Spinal cord (tissue), 10 donors: ENCODE results near the gene WNT7B. TPM values are rescaled to one million over a fixed set of nuclear protein-coding genes. Genes with fewer than 3 reads are reported as not detected.

Experiments
- DNase-seq, 6 donors: peaks; one replicate each; pipeline versions ENCODE4 v3.0.0 to v3.0.0-alpha.2; 2013 to 2015; ENCODE audit warnings: low spot score in 6 of 6, low read depth in 4 of 6
- H3K27ac ChIP-seq: one replicate; pipeline ENCODE4 v1.5.1; 2013; ENCODE audit warnings: low read depth, low read length, control low read depth
- H3K27me3 ChIP-seq: one replicate; pipeline ENCODE4 v1.6.1; 2013; ENCODE audit warnings: low read length; ENCODE audit not compliant: control insufficient read depth, insufficient read depth
- H3K36me3 ChIP-seq: one replicate; pipeline ENCODE4 v1.6.1; 2013; ENCODE audit warnings: low read length; ENCODE audit not compliant: control insufficient read depth, insufficient read depth
- H3K4me1 ChIP-seq: one replicate; pipeline ENCODE4 v1.6.1; 2013; ENCODE audit warnings: low read length; ENCODE audit not compliant: control insufficient read depth, insufficient read depth
- H3K4me3 ChIP-seq: one replicate; pipeline ENCODE4 v1.5.1; 2013; ENCODE audit warnings: low read depth, low read length, control low read depth
- H3K9me3 ChIP-seq: one replicate; pipeline ENCODE4 v1.6.1; 2013; ENCODE audit warnings: low read length; ENCODE audit not compliant: control insufficient read depth, insufficient read depth
- WGBS: methylation state at CpG from one replicate; pipeline ENCODE4 v1.1.5; 2013; ENCODE audit warnings: missing lambda C conversion rate; ENCODE audit not compliant: insufficient coverage; 5-methylcytosine and 5-hydroxymethylcytosine counted together
- polyA plus RNA-seq, 2 donors: library from polyadenylated mRNA; unstranded; fragments of 120-200 nt; gene quantifications; one replicate each; pipeline ENCODE4 v1.2.1, GENCODE V29; 2013; ENCODE audit not compliant: insufficient read length in 2 of 2
- total RNA-seq, 2 donors: library from RNA; depleted of rRNA in 1 of 2; stranded (reverse); fragments of 120-200 nt in 1 of 2; fragments of >200 nt in 1 of 2; gene quantifications; one replicate each; pipeline versions ENCODE4 v1.2.3 to v1.2.4, GENCODE V29; 2013 to 2014
- donor health status: healthy.

The WNT7B gene
- total and polyA plus RNA-seq, 4 donors: 2.6 to 24.9 (median 13.3) TPM

DNA sequence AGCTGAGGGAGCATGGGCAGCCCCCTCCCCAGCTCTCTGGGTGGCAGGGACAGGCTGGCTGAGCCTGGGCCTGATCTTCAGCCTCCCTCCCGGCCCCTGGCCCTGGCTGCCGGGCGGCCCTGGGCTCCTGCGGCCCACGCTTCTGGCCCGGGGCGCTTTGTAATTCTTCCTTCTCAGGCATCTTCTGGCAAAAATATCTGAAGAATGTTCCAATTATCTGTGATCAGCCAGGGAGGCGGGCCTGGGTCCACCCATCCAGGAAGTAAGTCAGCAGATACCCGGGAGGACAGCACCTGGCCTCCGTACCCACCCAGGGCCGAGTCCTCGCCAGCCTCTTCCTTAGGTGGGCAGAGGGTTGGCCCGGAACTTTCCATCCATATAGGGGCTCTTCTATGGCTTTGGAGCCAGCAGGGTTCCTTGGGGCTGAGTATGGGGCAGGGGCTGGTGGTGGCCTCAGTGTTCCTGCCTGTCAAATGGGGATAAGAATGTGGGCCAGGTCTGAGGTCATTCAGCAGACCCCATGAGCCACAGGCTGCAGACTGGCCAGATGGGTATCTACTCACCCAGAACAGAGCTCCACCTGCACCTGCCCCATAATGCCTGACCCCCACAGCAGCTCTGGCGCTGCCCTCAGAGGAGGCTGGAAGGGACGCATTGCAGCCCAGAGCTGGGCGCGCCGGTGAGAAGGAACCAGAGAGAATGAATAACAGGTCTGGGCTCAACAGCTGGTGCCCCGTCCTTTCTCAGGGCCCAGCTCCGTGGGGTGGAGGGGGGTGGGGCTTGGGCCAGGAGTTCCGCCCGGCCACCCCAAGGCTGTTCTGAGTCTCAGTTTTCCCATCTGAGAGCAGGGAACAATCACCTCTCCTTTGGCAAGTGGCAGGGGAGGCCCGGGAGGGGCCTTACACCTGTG lies 16.2 kb downstream of the WNT7B start:
- H3K27ac ChIP-seq: no peak overlapping the region
- peaks cover 53% of the 10 kb centered on the region for H3K36me3 ChIP-seq
- peaks cover 28% of the 10 kb centered on the region for H3K4me1 ChIP-seq
- DNase-seq: no peak
- no peaks in the 10 kb centered on the region for H3K27me3 ChIP-seq
- H3K4me3 ChIP-seq: no peak overlapping the region
- whole genome bisulfite sequencing: 86% methylated on average over 16 of the region's 23 CpGs
- no peaks in the 10 kb centered on the region for H3K9me3 ChIP-seq

DNA sequence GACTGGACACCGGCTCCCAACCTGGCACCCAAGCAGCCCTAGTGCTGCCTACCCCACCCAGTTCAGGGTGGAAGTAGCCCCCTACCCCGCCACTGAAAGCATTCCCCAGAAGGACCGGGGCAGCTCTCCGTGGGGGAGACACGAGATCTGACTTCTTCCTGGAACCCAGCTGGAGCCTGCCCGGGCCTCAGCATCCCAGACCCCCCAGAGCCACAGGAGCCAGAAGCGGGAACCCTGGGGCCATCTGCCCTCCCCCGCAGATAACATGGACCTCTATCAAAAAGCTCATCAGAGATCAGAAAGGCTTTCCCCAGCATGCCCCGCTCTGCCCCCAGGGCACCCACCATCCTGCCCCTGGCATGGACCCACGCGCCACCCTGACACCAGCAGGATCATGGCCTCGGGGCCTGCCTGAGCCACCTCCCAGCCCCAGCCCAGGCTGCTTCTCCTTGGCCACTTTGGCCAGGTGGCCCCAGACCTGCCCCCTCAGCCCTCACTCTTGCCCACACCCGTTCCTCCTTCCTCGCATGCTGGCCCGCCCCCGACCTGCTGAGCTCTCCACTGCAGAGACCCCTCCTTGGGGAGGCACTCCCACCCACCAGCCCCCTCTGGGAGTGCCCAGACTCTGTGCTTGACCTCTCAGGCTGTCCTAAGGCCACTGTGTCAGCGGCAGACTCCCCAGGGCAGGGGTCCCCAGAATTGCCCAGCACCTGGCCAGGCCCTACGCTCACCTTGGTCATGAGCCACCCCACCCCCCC lies 17.1 kb downstream of the WNT7B start:
- WGBS: 83% methylated on average over 18 of the region's 18 CpGs
- Histone ChIP-seq H3K9me3 (no peaks in the 10 kb centered on the region), H3K36me3 (peaks cover 53% of the 10 kb centered on the region), H3K4me1 (peaks cover 31% of the 10 kb centered on the region), H3K27ac (no peak overlapping the region), H3K27me3 (no peaks in the 10 kb centered on the region), H3K4me3 (no peak overlapping the region)
- no peak for DNase-seq

DNA sequence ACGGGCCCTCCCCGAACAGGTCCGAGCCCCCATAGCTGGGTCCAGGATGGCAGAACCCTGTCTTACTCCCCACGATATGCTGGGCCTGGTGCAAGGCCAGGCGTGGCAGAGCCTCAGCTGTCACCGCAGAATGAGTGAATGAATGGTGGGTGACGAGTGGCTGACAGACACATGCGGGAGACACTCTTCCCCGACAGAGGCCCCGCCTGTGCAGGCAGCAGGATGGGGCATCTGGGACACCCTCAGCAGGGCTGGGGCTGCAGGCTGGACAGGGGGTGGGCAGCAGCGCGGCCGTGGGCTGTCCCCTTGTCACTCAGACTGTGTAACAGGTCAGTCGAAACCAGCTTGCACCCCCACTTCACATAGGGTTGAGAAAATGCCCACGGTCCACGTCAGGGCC lies 18.0 kb downstream of the WNT7B start:
- Histone ChIP-seq H3K27me3 (no peaks in the 10 kb centered on the region), H3K4me1 (peaks cover 31% of the 10 kb centered on the region), H3K4me3 (no peak overlapping the region), H3K36me3 (peaks cover 49% of the 10 kb centered on the region), H3K27ac (no peak overlapping the region), H3K9me3 (no peaks in the 10 kb centered on the region)
- 66% methylated on average over 15 of the region's 16 CpGs for WGBS
- DNase-seq: no peak

DNA sequence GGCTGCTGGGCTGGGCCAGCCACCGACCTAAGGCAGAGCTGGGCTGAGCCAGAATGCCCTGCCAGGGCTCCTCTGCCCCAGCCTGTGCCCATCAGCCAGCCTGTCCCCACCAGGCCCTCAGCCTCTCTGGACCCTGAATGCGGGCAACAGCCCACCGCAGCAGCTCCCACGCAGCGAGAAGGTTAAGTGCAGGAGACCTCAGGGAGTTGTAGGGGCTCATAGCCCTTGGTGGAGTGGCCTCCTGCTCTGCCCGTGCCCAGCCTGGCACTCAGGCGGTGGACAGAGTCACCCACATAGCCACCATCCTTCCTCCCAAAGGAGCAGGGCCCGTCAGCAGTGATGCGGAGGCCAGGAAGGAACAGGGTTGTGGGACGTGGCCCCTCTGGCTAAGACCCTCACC lies 19.1 kb downstream of the WNT7B start:
- H3K4me3 ChIP-seq: no peak overlapping the region
- peaks cover 26% of the 10 kb centered on the region for H3K4me1 ChIP-seq
- DNase-seq: no peak
- H3K9me3 ChIP-seq: no peaks in the 10 kb centered on the region
- peaks cover 40% of the 10 kb centered on the region for H3K36me3 ChIP-seq
- no peaks in the 10 kb centered on the region for H3K27me3 ChIP-seq
- no peak overlapping the region for H3K27ac ChIP-seq
- 85% methylated on average over 6 of the region's 10 CpGs for WGBS

DNA sequence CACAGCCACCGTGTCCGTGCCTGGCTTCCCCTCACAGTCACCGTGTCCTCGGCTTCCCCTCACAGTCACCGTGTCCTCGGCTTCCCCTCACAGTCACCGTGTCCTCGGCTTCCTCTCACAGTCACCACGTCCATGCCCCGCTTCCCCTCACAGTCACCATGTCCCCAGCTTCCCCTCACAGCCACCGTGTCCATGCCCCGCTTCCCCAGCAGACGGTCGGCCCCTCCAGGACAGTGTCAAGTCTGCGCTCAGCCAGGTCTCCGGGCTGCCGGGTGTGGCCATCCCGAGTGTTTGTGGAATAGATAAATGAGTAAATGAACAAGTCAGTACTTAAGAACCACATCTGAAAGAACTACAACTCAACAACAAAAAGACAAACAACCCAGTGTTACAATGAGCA lies 23.8 kb downstream of the WNT7B start:
- Histone ChIP-seq H3K4me3 (no peak overlapping the region), H3K36me3 (peaks cover 35% of the 10 kb centered on the region), H3K9me3 (no peaks in the 10 kb centered on the region), H3K27ac (no peak overlapping the region), H3K4me1 (peaks cover 51% of the 10 kb centered on the region), H3K27me3 (no peaks in the 10 kb centered on the region)
- 48% methylated on average over 6 of the region's 18 CpGs for WGBS
- DNase-seq: no peak

DNA sequence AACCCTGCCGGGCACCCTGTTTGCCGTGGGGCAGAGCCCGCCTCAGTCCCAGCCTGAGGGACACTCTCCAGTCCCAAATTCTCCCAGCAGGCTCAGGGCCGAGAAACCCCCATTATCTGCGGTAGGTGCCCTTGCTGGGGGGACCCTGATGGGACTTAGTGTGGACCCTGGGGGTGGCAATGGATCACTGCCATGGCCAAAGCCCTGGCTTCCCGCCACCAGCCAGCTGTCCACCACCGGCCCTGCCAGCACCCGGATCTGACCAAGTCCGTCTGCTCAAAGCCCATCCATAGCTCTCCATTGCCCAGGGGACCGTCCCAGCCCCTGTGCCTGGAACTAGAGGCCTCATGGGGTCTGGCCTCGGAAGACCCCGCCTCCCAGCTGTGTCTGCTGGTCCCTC lies 24.4 kb downstream of the WNT7B start:
- no peaks in the 10 kb centered on the region for H3K9me3 ChIP-seq
- no peak for DNase-seq
- peaks cover 36% of the 10 kb centered on the region for H3K36me3 ChIP-seq
- H3K4me3 ChIP-seq: no peak overlapping the region
- peaks cover 57% of the 10 kb centered on the region for H3K4me1 ChIP-seq
- no peak overlapping the region for H3K27ac ChIP-seq
- WGBS: 65% methylated on average over 12 of the region's 12 CpGs
- no peaks in the 10 kb centered on the region for H3K27me3 ChIP-seq

DNA sequence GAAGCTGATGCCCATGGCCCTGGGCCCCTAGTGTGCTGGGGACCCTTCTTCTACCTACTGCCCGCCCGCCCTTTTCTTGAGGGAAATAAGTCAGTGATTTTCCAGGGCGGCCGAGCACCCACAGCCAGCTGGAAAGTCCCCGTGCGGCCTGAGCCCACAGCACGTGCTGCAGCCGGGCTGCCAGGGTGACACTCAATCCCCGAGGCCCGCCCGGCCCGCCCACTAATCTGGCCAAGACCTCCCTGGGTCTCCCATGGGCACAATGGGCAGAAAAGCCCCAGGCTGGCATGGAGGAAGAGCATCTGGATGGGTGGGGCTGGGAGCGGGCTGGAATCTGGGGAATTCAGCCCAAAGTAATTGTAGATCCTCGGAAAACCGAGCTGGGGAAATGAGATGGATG lies 24.8 kb downstream of the WNT7B start:
- WGBS: 64% methylated on average over 6 of the region's 15 CpGs
- no peaks in the 10 kb centered on the region for H3K9me3 ChIP-seq
- no peak for DNase-seq
- no peak overlapping the region for H3K27ac ChIP-seq
- peaks cover 61% of the 10 kb centered on the region for H3K4me1 ChIP-seq
- peaks cover 40% of the 10 kb centered on the region for H3K36me3 ChIP-seq
- H3K4me3 ChIP-seq: no peak overlapping the region
- H3K27me3 ChIP-seq: no peaks in the 10 kb centered on the region

DNA sequence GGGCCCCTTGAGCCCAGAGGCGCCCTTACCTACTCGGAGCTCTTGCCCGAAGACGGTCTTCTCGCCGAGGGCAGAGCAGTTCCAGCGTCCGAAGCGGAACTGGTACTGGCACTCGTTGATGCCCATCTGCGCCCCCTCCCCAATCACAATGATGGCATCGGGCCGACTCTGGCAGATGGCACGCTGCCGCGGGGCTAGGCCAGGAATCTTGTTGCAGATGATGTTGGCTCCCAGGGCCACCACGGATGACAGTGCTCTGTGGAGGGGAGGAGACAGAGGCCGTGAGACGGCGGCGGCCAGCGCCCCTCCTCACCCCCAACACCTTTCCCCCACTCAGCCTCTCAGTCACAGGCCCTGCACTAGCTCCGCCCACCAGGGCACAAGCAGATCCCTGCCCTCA lies 27.1 kb downstream of the WNT7B start:
- peaks cover 39% of the 10 kb centered on the region for H3K36me3 ChIP-seq
- no peak overlapping the region for H3K4me3 ChIP-seq
- peak in 2 of 6 donors; percentile 75 to 79 for DNase-seq
- H3K9me3 ChIP-seq: no peaks in the 10 kb centered on the region
- WGBS: 58% methylated on average over 10 of the region's 23 CpGs
- H3K27ac ChIP-seq: no peak overlapping the region
- peaks cover 59% of the 10 kb centered on the region for H3K4me1 ChIP-seq
- no peaks in the 10 kb centered on the region for H3K27me3 ChIP-seq

DNA sequence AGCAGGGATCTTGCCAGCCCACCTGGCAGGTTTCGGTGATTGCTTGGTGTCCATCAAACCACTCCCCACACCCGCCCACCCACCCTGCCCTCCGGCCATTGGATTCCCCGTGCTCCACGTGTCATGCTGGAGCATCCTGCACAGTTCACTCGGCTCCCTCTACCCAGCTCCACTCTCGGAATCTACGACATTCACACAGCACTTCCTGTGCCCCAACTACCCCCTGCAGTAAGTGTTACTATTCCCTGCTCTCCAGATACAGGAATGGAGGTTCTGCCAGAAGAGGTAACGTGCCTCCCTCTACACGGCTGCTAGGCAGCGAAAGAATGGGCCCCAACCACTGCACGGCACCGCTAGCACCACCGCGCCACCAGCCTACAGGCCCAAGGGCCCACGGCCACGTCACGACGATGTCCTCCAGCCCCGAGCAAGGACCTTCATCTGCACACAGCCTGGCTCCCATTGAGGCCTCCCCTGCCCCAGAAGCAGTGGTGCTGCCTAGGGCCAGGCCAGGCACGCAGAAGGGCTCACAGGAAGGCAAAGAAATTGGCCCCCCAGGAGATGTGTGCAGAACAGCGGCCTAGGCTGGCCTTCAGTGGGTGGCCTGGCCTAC lies 27.6 kb downstream of the WNT7B start:
- 78% methylated on average over 17 of the region's 22 CpGs for WGBS

More for the DNA sequence above, 27.6 kb downstream of the WNT7B start:
- DNase-seq: no peak
- Histone ChIP-seq H3K4me1 (peaks cover 59% of the 10 kb centered on the region), H3K27ac (no peak overlapping the region), H3K4me3 (no peak overlapping the region), H3K9me3 (no peaks in the 10 kb centered on the region), H3K36me3 (peaks cover 42% of the 10 kb centered on the region), H3K27me3 (no peaks in the 10 kb centered on the region)
